Activated T-cell treated with anti-CD3 and anti-CD28 coated beads, Interleukin-2, amount 50 U/mL, for 1 hour (primary cell): ENCODE data around the gene BBOX1.
"Not testable (repeated sequence)": the region's sequence is repeated elsewhere in the genome, so short reads cannot be mapped to it uniquely, and the experiment has no call there.

Experiments
- DNase-seq: peaks from one replicate; pipeline ENCODE4 v3.0.0-alpha.2; 2020

The BBOX1 gene

GRCh38 chr11:27040302-27041115, at the start of gene BBOX1:
BBOX1 (plus strand) TSS chr11:27040815; CDS start chr11:27055431, 14,616 bp downstream.
- no peak for DNase-seq

GRCh38 chr11:26992031-26992541, 48.5 kb upstream of the BBOX1 start:
- DNase-seq: no peak

GRCh38 chr11:26993965-26994457, 46.6 kb upstream of the BBOX1 start, which contains the start of gene FIBIN:
FIBIN (plus strand) TSS chr11:26994112; CDS start chr11:26994527, 415 bp downstream.
- DNase-seq: no peak

DNA sequence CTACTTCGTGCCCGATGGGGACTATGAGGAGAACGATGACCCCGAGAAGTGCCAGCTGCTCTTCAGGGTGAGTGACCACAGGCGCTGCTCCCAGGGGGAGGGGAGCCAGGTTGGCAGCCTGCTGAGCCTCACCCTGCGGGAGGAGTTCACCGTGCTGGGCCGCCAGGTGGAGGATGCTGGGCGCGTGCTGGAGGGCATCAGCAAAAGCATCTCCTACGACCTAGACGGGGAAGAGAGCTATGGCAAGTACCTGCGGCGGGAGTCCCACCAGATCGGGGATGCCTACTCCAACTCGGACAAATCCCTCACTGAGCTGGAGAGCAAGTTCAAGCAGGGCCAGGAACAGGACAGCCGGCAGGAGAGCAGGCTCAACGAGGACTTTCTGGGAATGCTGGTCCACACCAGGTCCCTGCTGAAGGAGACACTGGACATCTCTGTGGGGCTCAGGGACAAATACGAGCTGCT, 46.0 kb upstream of the BBOX1 start:
- DNase-seq: no peak

GRCh38 chr11:26995701-26996460, 44.7 kb upstream of the BBOX1 start:
- no peak for DNase-seq

- DNase-seq: no peak
Measured at GRCh38 chr11:26997378-26997777, 43.2 kb upstream of the BBOX1 start.

DNA sequence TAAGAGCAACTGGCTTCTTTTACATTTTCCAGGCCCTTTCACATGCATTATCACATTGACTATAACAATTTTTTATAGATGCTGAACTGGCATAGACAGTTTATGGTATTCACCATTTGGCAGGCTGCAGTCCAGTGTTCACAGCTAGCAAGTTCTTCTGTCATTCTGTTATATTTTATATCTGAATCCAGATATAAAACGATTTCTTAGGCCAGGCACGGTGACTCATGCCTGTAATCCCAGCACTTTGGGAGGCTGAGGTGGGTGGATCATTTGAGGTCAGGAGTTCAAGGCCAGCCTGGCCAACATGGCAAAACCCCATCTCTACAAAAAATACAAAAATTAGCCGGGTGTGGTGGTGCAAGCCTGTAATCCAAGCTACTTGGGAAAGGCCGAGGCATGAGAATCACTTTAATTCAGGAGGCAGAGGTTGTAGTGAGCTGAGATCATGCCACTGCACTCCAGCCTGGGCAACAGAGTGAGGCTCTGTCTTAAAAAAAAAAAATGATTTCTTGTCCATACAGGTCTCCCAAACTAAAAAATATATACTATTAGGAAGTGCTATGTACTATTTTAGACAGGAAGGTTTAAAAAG, 39.4 kb upstream of the BBOX1 start:
- not testable (repeated sequence) for DNase-seq

DNA sequence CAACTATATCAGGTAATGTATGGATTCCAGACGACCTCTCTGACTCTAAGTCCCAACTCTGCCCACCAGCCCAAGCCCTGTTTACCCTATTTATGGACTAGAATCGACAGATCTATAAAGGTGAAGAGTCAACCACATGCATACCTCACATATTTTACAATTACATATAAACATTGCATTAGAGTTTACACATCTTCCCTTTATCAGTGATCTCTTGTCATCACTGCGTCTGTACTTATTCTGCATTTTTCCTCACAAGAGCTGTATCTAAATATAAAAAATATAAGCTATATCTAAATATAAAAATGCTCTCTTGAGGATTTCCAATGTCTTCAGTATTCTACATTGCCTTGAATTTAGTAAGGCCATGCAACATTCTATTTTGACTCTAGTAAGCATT, 38.2 kb upstream of the BBOX1 start:
- DNase-seq: no peak

DNA sequence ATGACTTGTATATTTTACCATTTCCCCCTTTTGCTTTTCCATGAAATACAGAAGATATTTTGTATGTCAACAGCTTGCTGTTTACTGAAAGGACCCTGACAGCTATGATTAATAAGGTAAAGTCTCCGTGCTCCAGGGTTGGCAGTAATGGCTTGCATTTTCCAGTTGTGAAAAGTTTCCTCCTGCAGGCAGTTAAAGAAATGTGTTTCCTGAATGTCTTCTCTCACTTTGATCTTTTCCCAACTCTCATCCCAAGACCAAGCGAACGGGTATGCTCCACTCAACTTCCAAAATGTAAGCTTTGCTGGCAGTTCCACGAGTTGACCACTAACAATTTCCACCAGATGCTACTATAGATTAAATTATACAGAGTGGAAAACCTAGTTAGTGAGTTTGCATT, 37.8 kb upstream of the BBOX1 start:
- no peak for DNase-seq

- no peak for DNase-seq
Measured at GRCh38 chr11:27004103-27004502, 36.5 kb upstream of the BBOX1 start.

DNA sequence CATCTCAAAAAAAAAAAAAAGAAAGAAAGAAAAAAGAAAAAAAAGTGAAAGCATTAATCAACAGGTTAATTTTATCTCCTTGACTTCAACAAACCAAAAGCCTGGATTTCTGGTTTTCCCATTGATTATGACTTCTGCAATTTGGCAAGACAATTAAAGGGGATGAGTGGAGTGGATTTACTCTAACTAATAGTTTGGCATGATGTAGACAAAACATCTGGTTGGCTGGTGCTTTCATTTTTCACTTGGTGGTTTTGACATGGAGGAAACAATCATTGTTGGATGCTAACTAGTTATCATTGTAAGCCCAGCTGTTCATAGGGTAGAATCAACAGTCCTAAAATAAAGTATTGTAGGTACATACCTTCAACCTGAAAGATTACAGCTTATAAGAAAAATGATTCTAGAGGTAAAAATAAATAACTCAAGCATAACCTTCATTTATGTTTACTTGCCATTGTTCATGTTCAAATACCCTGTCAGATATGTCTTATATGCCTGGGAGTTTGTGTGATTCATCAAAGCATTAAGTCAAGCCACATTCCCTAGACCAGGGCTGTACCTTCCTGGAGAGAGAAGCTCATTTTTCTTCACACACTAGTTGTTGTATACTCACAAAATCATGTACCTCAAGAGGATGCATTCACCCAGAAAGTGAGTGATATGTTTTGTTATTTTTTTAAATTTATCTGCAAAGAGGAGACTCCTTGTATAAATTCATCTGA, 31.6 kb upstream of the BBOX1 start:
- DNase-seq: no peak

DNA sequence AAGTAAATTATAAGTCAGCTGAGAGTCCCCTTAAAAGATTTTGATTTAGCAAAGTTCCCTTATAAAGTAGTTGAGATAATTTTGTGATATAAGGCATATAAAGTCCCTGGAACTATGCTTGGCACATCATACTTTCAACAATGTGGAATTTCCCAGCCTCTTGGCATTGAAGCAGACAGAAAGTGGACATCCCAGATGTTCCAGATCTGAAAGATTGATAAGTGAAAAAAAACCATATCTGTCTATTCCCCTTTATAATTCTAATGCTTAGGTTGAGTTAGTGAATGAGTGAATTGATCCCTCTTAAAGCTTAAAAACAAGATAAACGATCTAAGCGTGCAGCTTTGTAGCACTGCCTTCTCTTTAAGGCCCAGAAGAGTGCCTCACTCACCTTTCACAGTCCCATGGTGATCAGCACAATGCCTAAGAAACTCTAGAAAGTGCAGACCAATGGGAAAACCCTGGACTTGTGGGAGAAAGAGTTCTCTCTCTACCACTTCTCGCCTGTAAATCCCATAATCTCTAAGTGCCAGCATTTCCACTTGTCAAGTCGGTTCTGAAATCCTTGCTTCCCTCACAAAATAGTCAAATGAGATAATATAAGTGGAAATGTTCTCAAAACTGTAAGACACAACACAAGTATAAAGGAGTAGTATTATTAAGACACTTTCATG, 28.9 kb upstream of the BBOX1 start:
- DNase-seq: no peak

DNA sequence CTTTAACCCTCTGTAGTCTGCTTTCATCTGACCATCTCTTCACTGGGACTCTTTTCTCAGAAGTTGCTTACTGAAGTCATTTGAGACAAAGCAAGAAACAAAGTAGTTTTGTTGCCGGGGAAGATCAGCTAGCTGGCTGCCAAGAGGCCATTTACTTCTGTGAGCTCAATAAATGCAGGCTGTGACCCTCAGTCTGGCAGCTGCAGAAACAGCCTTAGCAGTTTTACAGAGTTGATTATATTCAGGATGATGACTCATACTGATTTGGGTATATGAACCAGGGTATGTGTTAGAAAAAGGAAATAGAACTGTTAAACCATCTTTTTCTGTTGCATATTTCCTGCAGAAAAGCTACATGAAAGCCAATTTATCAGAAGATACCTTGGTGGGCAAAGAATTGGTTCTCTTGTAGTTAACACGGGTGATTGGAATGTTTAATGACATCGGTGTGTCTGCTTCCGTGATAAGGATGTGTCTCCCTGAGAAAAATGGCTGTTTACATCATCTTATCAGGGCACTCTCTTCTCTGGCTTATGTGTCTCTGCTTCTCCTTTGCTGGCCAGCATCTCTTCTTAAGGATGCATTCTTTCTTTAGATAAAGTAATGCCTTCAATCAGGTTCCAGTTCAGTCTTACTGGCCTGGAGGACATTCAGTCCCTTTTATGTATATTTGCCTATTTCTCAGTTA, 28.2 kb upstream of the BBOX1 start:
- DNase-seq: no peak

- DNase-seq: no peak
Measured at GRCh38 chr11:27013781-27014361, 26.7 kb upstream of the BBOX1 start.

- DNase-seq: no peak
Measured at GRCh38 chr11:27018902-27019529, 21.6 kb upstream of the BBOX1 start.

DNA sequence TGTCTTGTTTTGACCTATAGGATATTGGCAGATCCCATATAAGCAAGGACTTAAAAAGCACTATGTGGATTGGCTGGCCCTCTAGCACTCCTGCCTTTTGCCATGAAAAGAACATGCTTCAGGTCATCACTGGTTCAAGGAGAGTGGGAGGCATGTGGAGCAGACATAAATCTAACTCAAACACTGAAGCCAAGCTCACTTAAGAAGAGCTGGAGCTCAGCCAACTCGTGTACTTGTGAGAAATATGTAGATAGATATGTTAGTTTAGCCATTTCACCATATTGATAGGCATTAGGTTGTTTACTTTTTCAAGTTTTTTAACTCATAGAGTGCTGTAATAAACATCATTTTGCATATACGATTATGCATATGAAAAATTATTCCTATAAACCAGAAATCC, 19.9 kb upstream of the BBOX1 start:
- no peak for DNase-seq

GRCh38 chr11:27022659-27023251, 17.9 kb upstream of the BBOX1 start:
- DNase-seq: no peak

GRCh38 chr11:27024865-27025264, 15.8 kb upstream of the BBOX1 start:
- no peak for DNase-seq

- no peak for DNase-seq
Measured at GRCh38 chr11:27025312-27025955, 15.2 kb upstream of the BBOX1 start.
